Gastrocnemius medialis (tissue), 4 donors: ENCODE measurements around the gene LRRC37A3. TPM values are rescaled to one million over a fixed set of nuclear protein-coding genes. Genes with fewer than 3 reads are reported as not detected.

Experiments
- ATAC-seq, 2 donors: fragments of 150-250 bp; one replicate each; pipeline ENCODE4 v1.9.1; 2016
- DNase-seq, 2 donors: peaks; one replicate each; pipeline ENCODE4 v3.0.0-alpha.2; 2019
- H3K27ac ChIP-seq, 4 donors: fragments of 200-600 bp; sonication (generic); 1 replicate in 1 of 4; 2 replicates in 3 of 4; pipeline ENCODE4 v1.5.1; 2016 to 2018; ENCODE audit warnings: mild to moderate bottlenecking in 2 of 4, moderate library complexity in 1 of 4
- H3K27me3 ChIP-seq, 3 donors: fragments of 200-600 bp; sonication (generic) in 2 of 3; 1 replicate in 1 of 3; 2 replicates in 2 of 3; pipeline versions ENCODE4 v1.5.1 to v1.6.0; 2016 to 2019; ENCODE audit warnings: mild to moderate bottlenecking in 1 of 3, moderate library complexity in 1 of 3
- H3K36me3 ChIP-seq, 2 donors: fragments of 200-600 bp; sonication (generic) in 1 of 2; one replicate each; pipeline ENCODE4 v1.5.1; 2017 to 2018
- H3K4me1 ChIP-seq, 2 donors: fragments of 200-600 bp; sonication (generic) in 1 of 2; one replicate each; pipeline ENCODE4 v1.5.1; 2016 to 2017; ENCODE audit warnings: mild to moderate bottlenecking in 2 of 2
- H3K4me3 ChIP-seq, 4 donors: fragments of 200-600 bp; sonication (generic) in 3 of 4; 1 replicate in 1 of 4; 2 replicates in 3 of 4; pipeline ENCODE4 v1.5.1; 2016 to 2019; ENCODE audit warnings: mild to moderate bottlenecking in 2 of 4
- H3K9me3 ChIP-seq, 3 donors: fragments of 200-600 bp; sonication (generic) in 2 of 3; 1 replicate in 1 of 3; 2 replicates in 2 of 3; pipeline ENCODE4 v1.5.1; 2016 to 2019
- POLR2A ChIP-seq, 2 donors: fragments of 450-650 bp; IDR thresholded peaks; one replicate each; pipeline ENCODE4 v1.6.1; 2017; ENCODE audit warnings: antibody characterized with exemption in 2 of 2, mild to moderate bottlenecking in 2 of 2, moderate library complexity in 2 of 2
- in situ Hi-C, 4 donors: fragments of 200-750 bp; cut with MboI; loops; one replicate each; pipeline versions ENCODE4 v1.15.0 to v1.8.0; 2017; ENCODE audit warnings: low sequenced_read_pairs in 4 of 4
- intact Hi-C: fragments of 100-400 bp; cut with DNase I; formaldehyde crosslinking; loops from one replicate; pipeline ENCODE4 v1.15.1; 2023; ENCODE audit warnings: low total_unique reads
- total RNA-seq, 4 donors: library from RNA; depleted of rRNA; stranded (reverse); fragments of >200 nt; gene quantifications; one replicate each; pipeline versions ENCODE4 v1.1.0 to v1.2.3, GENCODE V29; 2016
- TF ChIP-seq, protein P1 (sequence below), 5 experiments: fragments of 450-650 bp in 3 of 5; fragments of 200-600 bp in 2 of 5; sonication (generic) in 2 of 5; IDR thresholded peaks in 4 of 5; conservative IDR thresholded peaks in 1 of 5; 1 replicate in 4 of 5; 2 replicates in 1 of 5; pipeline ENCODE4 v1.5.1; 2016 to 2019; ENCODE audit warnings: antibody characterized with exemption in 5 of 5, mild to moderate bottlenecking in 3 of 5, moderate library complexity in 3 of 5

Gene LRRC37A3
- total RNA-seq, 4 donors from 2014 or later = 0.95 to 2.1 (median 1.8) TPM

DNA sequence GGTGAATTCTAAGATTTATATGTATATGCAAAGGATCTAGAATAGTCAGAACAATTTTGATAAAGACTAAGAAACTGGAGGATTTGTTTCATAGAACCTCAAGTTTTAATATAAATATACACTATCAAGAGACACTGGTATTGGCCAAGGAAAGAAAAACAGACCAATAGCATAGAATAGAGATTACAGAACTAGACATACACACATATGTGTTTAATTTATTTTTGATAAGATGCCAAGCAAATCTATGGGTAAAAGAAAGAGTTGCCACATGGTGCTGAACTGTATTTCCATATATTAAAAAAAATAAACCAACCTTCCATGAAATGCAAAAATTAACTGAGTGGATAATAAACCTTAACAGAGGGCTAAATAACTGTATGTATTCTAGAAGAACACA, 27.9 kb upstream of the LRRC37A3 start:
- TF ChIP-seq POLR2A (IDR thresholded peaks at IDR 0.05) = no peak
- intact Hi-C loops = no loop called here
- no peaks in the 10 kb centered on the region for H3K36me3 ChIP-seq
- no peaks in the 10 kb centered on the region for H3K4me1 ChIP-seq
- ATAC-seq = no peak
- no peaks in the 10 kb centered on the region for H3K27me3 ChIP-seq
- no peak overlapping the region for H3K27ac ChIP-seq
- no peaks in the 10 kb centered on the region for H3K9me3 ChIP-seq
- DNase-seq = no peak
- in situ Hi-C loops = no loop called here
- H3K4me3 ChIP-seq = no peak overlapping the region

DNA sequence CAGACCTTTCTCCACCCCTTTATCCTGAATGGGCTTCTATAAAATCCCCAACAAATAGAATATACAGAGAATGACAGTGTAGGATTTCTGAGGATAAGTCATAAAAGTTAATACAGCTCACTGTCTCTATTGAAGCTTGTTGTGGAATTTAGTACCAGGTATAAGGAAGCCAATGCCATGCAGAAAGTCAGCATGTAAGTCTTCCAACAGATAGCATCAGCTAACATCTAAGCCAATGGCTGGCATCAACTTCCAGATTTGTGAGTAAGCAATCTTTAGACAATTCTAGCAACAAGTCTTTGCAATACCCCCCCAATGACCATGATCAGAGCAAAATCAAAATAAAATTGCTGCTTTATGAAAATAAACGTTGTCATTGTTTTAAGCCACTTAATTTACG, 22.5 kb upstream of the LRRC37A3 start:
- Histone ChIP-seq H3K4me1 (no peaks in the 10 kb centered on the region), H3K27ac (no peak overlapping the region), H3K4me3 (no peak overlapping the region), H3K36me3 (no peaks in the 10 kb centered on the region), H3K9me3 (no peaks in the 10 kb centered on the region), H3K27me3 (no peaks in the 10 kb centered on the region)
- ATAC-seq (no peak), DNase-seq (no peak)
- intact Hi-C loops = no loop called here
- in situ Hi-C loops = no loop called here
- TF ChIP-seq, protein P1, sequence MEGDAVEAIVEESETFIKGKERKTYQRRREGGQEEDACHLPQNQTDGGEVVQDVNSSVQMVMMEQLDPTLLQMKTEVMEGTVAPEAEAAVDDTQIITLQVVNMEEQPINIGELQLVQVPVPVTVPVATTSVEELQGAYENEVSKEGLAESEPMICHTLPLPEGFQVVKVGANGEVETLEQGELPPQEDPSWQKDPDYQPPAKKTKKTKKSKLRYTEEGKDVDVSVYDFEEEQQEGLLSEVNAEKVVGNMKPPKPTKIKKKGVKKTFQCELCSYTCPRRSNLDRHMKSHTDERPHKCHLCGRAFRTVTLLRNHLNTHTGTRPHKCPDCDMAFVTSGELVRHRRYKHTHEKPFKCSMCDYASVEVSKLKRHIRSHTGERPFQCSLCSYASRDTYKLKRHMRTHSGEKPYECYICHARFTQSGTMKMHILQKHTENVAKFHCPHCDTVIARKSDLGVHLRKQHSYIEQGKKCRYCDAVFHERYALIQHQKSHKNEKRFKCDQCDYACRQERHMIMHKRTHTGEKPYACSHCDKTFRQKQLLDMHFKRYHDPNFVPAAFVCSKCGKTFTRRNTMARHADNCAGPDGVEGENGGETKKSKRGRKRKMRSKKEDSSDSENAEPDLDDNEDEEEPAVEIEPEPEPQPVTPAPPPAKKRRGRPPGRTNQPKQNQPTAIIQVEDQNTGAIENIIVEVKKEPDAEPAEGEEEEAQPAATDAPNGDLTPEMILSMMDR (IDR thresholded peaks at IDR 0.05 in 4 of 5, conservative IDR thresholded peaks at IDR 0.05 in 1 of 5) = no peak
- TF ChIP-seq POLR2A (IDR thresholded peaks at IDR 0.05) = no peak

DNA sequence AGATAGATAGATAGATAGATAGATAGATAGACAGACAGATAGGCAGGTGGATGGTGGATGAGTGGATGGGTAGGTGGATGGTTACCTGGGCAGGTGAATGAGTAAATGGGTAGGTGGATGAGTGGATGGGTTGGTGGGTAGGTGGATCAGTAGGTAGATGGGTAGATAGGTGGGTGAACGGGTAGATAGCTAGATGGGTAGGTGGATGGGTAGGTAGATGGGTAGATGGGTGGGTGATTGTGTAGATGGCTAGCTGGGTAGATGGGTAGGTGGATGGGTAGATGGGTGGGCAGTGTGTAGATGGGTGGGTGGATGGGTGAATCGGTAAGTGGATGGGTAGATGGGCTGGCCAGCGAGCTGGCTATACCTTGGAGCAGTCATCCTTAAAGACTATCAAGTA, 21.8 kb upstream of the LRRC37A3 start:
- TF ChIP-seq POLR2A (IDR thresholded peaks at IDR 0.05) = no peak
- TF ChIP-seq, protein P1 (IDR thresholded peaks at IDR 0.05 in 4 of 5, conservative IDR thresholded peaks at IDR 0.05 in 1 of 5) = no peak
- Histone ChIP-seq H3K9me3 (no peaks in the 10 kb centered on the region), H3K4me3 (no peak overlapping the region), H3K36me3 (no peaks in the 10 kb centered on the region), H3K27me3 (no peaks in the 10 kb centered on the region), H3K27ac (no peak overlapping the region), H3K4me1 (no peaks in the 10 kb centered on the region)
- ATAC-seq (no peak), DNase-seq (no peak)
- in situ Hi-C loops (no loop called here), intact Hi-C loops (no loop called here)

DNA sequence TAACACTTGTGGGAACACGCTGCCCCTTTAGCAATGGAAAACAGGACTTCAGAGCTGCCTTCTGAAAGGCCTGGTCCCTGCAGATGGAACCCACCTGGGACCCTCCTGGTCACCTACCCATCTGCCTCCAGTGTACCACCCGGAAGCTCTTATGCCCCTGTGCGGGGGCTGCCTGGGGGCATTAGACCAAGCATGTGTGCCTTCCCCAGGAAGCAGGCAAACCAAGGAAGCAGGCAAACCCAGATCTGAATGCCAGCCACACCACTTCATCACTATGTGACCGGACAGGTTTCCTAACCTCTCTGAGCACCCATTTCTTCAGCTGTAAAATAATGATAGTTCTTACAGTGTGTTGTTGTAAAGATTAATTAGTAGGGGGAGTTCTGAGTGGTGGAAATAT, 20.8 kb upstream of the LRRC37A3 start:
- in situ Hi-C loops = no loop called here
- Histone ChIP-seq H3K27ac (no peak overlapping the region), H3K9me3 (no peaks in the 10 kb centered on the region), H3K4me1 (no peaks in the 10 kb centered on the region), H3K36me3 (no peaks in the 10 kb centered on the region), H3K4me3 (no peak overlapping the region), H3K27me3 (no peaks in the 10 kb centered on the region)
- no peak for ATAC-seq
- intact Hi-C loops = no loop called here
- TF ChIP-seq, protein P1 (IDR thresholded peaks at IDR 0.05 in 4 of 5, conservative IDR thresholded peaks at IDR 0.05 in 1 of 5) = no peak
- TF ChIP-seq POLR2A (IDR thresholded peaks at IDR 0.05) = no peak
- no peak for DNase-seq

DNA sequence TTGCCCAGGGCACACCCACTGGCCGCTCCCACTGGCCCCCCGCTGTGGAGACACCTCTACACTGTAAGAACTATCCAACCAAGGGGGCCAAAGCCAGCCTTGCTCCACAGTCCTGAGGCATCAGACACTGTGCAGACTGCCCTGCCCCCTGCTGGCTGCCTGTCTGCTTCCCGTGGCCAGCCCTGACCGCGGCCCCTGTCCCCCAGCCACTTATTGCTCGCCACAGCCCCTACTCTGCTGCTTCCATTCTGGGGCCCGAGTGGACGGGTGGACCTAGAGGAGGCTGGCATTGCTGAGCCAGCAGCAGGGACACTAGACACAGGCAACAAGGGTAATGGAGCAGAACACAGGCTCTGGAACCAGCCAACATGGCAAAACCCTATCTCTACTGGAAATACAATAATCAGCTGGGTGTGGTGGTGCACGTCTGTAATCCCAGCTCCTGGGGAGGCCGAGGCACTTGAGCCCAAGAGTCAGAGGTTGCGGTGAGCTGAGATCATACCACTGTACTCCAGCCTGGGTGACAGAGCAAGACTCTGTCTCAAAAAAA, 19.7 kb upstream of the LRRC37A3 start:
- no peak overlapping the region for H3K27ac ChIP-seq
- intact Hi-C loops = no loop called here
- DNase-seq (no peak), ATAC-seq (peak in 1 of 2 donors; percentile 46)
- TF ChIP-seq POLR2A (IDR thresholded peaks at IDR 0.05) = no peak
- TF ChIP-seq, protein P1 (IDR thresholded peaks at IDR 0.05 in 4 of 5, conservative IDR thresholded peaks at IDR 0.05 in 1 of 5) = peak in 3 of 5 experiments; percentile 42 to 55 (median 53)
- H3K36me3 ChIP-seq = no peaks in the 10 kb centered on the region
- H3K27me3 ChIP-seq = no peaks in the 10 kb centered on the region
- no peaks in the 10 kb centered on the region for H3K4me1 ChIP-seq
- H3K9me3 ChIP-seq = no peaks in the 10 kb centered on the region
- no peak overlapping the region for H3K4me3 ChIP-seq
- in situ Hi-C loops = no loop called here
